ENCODE data around the gene DSPP.

Gene DSPP

GRCh38 chr4:87575983-87576382 lies 32.3 kb upstream of the DSPP start:
- no peaks in the 10 kb centered on the region for H3K4me1 ChIP-seq (ENCODE audit: control insufficient read depth in 2 of 2, insufficient read depth in 2 of 2, low read length in 2 of 2)
- H3K4me3 ChIP-seq (ENCODE audit: low read length in 2 of 2): no peak overlapping the region

GRCh38 chr4:87579478-87579877 lies 28.9 kb upstream of the DSPP start:
- no peaks in the 10 kb centered on the region for H3K9me3 ChIP-seq (ENCODE audit: control insufficient read depth in 2 of 2, low read length in 2 of 2)
- H3K4me3 ChIP-seq (ENCODE audit: low read length in 2 of 2): no peak overlapping the region
- no peak overlapping the region for H3K27ac ChIP-seq (ENCODE audit: low read depth in 2 of 2, low read length in 2 of 2)
- no peaks in the 10 kb centered on the region for H3K36me3 ChIP-seq (ENCODE audit: control insufficient read depth in 2 of 2, insufficient read depth in 2 of 2, low read length in 2 of 2)
- H3K27me3 ChIP-seq (ENCODE audit: control insufficient read depth in 2 of 2, insufficient read depth in 2 of 2, low read length in 2 of 2): no peaks in the 10 kb centered on the region
- no peaks in the 10 kb centered on the region for H3K4me1 ChIP-seq (ENCODE audit: control insufficient read depth in 2 of 2, insufficient read depth in 2 of 2, low read length in 2 of 2)
- H3K9ac ChIP-seq (ENCODE audit: low read depth in 1 of 2, low read length in 2 of 2): no peak overlapping the region

More at GRCh38 chr4:87575983-87576382, 32.3 kb upstream of the DSPP start:
- no peak overlapping the region for H3K9ac ChIP-seq (ENCODE audit: low read depth in 1 of 2, low read length in 2 of 2)
- no peaks in the 10 kb centered on the region for H3K36me3 ChIP-seq (ENCODE audit: control insufficient read depth in 2 of 2, insufficient read depth in 2 of 2, low read length in 2 of 2)
- H3K27ac ChIP-seq (ENCODE audit: low read depth in 2 of 2, low read length in 2 of 2): no peak overlapping the region
- H3K27me3 ChIP-seq (ENCODE audit: control insufficient read depth in 2 of 2, insufficient read depth in 2 of 2, low read length in 2 of 2): no peaks in the 10 kb centered on the region
- H3K9me3 ChIP-seq (ENCODE audit: control insufficient read depth in 2 of 2, low read length in 2 of 2): no peaks in the 10 kb centered on the region

GRCh38 chr4:87580057-87580456 lies 28.3 kb upstream of the DSPP start:
- no peaks in the 10 kb centered on the region for H3K36me3 ChIP-seq (ENCODE audit: control insufficient read depth in 2 of 2, insufficient read depth in 2 of 2, low read length in 2 of 2)
- no peak overlapping the region for H3K27ac ChIP-seq (ENCODE audit: low read depth in 2 of 2, low read length in 2 of 2)
- no peak overlapping the region for H3K4me3 ChIP-seq (ENCODE audit: low read length in 2 of 2)
- no peaks in the 10 kb centered on the region for H3K4me1 ChIP-seq (ENCODE audit: control insufficient read depth in 2 of 2, insufficient read depth in 2 of 2, low read length in 2 of 2)
- no peaks in the 10 kb centered on the region for H3K9me3 ChIP-seq (ENCODE audit: control insufficient read depth in 2 of 2, low read length in 2 of 2)
- H3K9ac ChIP-seq (ENCODE audit: low read depth in 1 of 2, low read length in 2 of 2): no peak overlapping the region
- no peaks in the 10 kb centered on the region for H3K27me3 ChIP-seq (ENCODE audit: control insufficient read depth in 2 of 2, insufficient read depth in 2 of 2, low read length in 2 of 2)

- Histone ChIP-seq H3K4me3 (ENCODE audit: low read length in 2 of 2) (no peak overlapping the region), H3K9me3 (ENCODE audit: control insufficient read depth in 2 of 2, low read length in 2 of 2) (no peaks in the 10 kb centered on the region), H3K27me3 (ENCODE audit: control insufficient read depth in 2 of 2, insufficient read depth in 2 of 2, low read length in 2 of 2) (no peaks in the 10 kb centered on the region), H3K4me1 (ENCODE audit: control insufficient read depth in 2 of 2, insufficient read depth in 2 of 2, low read length in 2 of 2) (no peaks in the 10 kb centered on the region), H3K36me3 (ENCODE audit: control insufficient read depth in 2 of 2, insufficient read depth in 2 of 2, low read length in 2 of 2) (no peaks in the 10 kb centered on the region), H3K9ac (ENCODE audit: low read depth in 1 of 2, low read length in 2 of 2) (no peak overlapping the region), H3K27ac (ENCODE audit: low read depth in 2 of 2, low read length in 2 of 2) (no peak overlapping the region)
Observed at GRCh38 chr4:87584222-87584908, 24.0 kb upstream of the DSPP start.

GRCh38 chr4:87589531-87589930 lies 18.8 kb upstream of the DSPP start:
- no peaks in the 10 kb centered on the region for H3K27me3 ChIP-seq (ENCODE audit: control insufficient read depth in 2 of 2, insufficient read depth in 2 of 2, low read length in 2 of 2)
- H3K9me3 ChIP-seq (ENCODE audit: control insufficient read depth in 2 of 2, low read length in 2 of 2): no peaks in the 10 kb centered on the region
- H3K36me3 ChIP-seq (ENCODE audit: control insufficient read depth in 2 of 2, insufficient read depth in 2 of 2, low read length in 2 of 2): no peaks in the 10 kb centered on the region
- no peaks in the 10 kb centered on the region for H3K4me1 ChIP-seq (ENCODE audit: control insufficient read depth in 2 of 2, insufficient read depth in 2 of 2, low read length in 2 of 2)
- H3K4me3 ChIP-seq (ENCODE audit: low read length in 2 of 2): no peak overlapping the region
- H3K9ac ChIP-seq (ENCODE audit: low read depth in 1 of 2, low read length in 2 of 2): no peak overlapping the region
- H3K27ac ChIP-seq (ENCODE audit: low read depth in 2 of 2, low read length in 2 of 2): no peak overlapping the region

- Histone ChIP-seq H3K27ac (ENCODE audit: low read depth in 2 of 2, low read length in 2 of 2) (no peak overlapping the region), H3K9ac (ENCODE audit: low read depth in 1 of 2, low read length in 2 of 2) (no peak overlapping the region), H3K4me1 (ENCODE audit: control insufficient read depth in 2 of 2, insufficient read depth in 2 of 2, low read length in 2 of 2) (no peaks in the 10 kb centered on the region), H3K36me3 (ENCODE audit: control insufficient read depth in 2 of 2, insufficient read depth in 2 of 2, low read length in 2 of 2) (no peaks in the 10 kb centered on the region), H3K27me3 (ENCODE audit: control insufficient read depth in 2 of 2, insufficient read depth in 2 of 2, low read length in 2 of 2) (no peaks in the 10 kb centered on the region), H3K9me3 (ENCODE audit: control insufficient read depth in 2 of 2, low read length in 2 of 2) (no peaks in the 10 kb centered on the region), H3K4me3 (ENCODE audit: low read length in 2 of 2) (no peak overlapping the region)
Observed at GRCh38 chr4:87592124-87592523, 16.2 kb upstream of the DSPP start.

- H3K4me1 ChIP-seq (ENCODE audit: control insufficient read depth in 2 of 2, insufficient read depth in 2 of 2, low read length in 2 of 2): no peaks in the 10 kb centered on the region
- H3K9ac ChIP-seq (ENCODE audit: low read depth in 1 of 2, low read length in 2 of 2): no peak overlapping the region
- no peak overlapping the region for H3K4me3 ChIP-seq (ENCODE audit: low read length in 2 of 2)
- H3K27ac ChIP-seq (ENCODE audit: low read depth in 2 of 2, low read length in 2 of 2): no peak overlapping the region
- no peaks in the 10 kb centered on the region for H3K27me3 ChIP-seq (ENCODE audit: control insufficient read depth in 2 of 2, insufficient read depth in 2 of 2, low read length in 2 of 2)
- no peaks in the 10 kb centered on the region for H3K9me3 ChIP-seq (ENCODE audit: control insufficient read depth in 2 of 2, low read length in 2 of 2)
- no peaks in the 10 kb centered on the region for H3K36me3 ChIP-seq (ENCODE audit: control insufficient read depth in 2 of 2, insufficient read depth in 2 of 2, low read length in 2 of 2)
Observed at GRCh38 chr4:87601361-87601760, 7.0 kb upstream of the DSPP start.

- Histone ChIP-seq H3K4me1 (ENCODE audit: control insufficient read depth in 2 of 2, insufficient read depth in 2 of 2, low read length in 2 of 2) (no peaks in the 10 kb centered on the region), H3K9me3 (ENCODE audit: control insufficient read depth in 2 of 2, low read length in 2 of 2) (no peaks in the 10 kb centered on the region), H3K36me3 (ENCODE audit: control insufficient read depth in 2 of 2, insufficient read depth in 2 of 2, low read length in 2 of 2) (no peaks in the 10 kb centered on the region), H3K4me3 (ENCODE audit: low read length in 2 of 2) (no peak overlapping the region), H3K27me3 (ENCODE audit: control insufficient read depth in 2 of 2, insufficient read depth in 2 of 2, low read length in 2 of 2) (no peaks in the 10 kb centered on the region), H3K27ac (ENCODE audit: low read depth in 2 of 2, low read length in 2 of 2) (no peak overlapping the region), H3K9ac (ENCODE audit: low read depth in 1 of 2, low read length in 2 of 2) (no peak overlapping the region)
Observed at GRCh38 chr4:87614292-87614890, 6.1 kb downstream of the DSPP start.

GRCh38 chr4:87616268-87616667 lies 7.9 kb downstream of the DSPP start:
- Histone ChIP-seq H3K9me3 (ENCODE audit: control insufficient read depth in 2 of 2, low read length in 2 of 2) (no peaks in the 10 kb centered on the region), H3K36me3 (ENCODE audit: control insufficient read depth in 2 of 2, insufficient read depth in 2 of 2, low read length in 2 of 2) (no peaks in the 10 kb centered on the region), H3K4me3 (ENCODE audit: low read length in 2 of 2) (no peak overlapping the region), H3K9ac (ENCODE audit: low read depth in 1 of 2, low read length in 2 of 2) (no peak overlapping the region), H3K27ac (ENCODE audit: low read depth in 2 of 2, low read length in 2 of 2) (no peak overlapping the region), H3K4me1 (ENCODE audit: control insufficient read depth in 2 of 2, insufficient read depth in 2 of 2, low read length in 2 of 2) (no peaks in the 10 kb centered on the region), H3K27me3 (ENCODE audit: control insufficient read depth in 2 of 2, insufficient read depth in 2 of 2, low read length in 2 of 2) (no peaks in the 10 kb centered on the region)

- Histone ChIP-seq H3K27me3 (ENCODE audit: control insufficient read depth in 2 of 2, insufficient read depth in 2 of 2, low read length in 2 of 2) (no peaks in the 10 kb centered on the region), H3K27ac (ENCODE audit: low read depth in 2 of 2, low read length in 2 of 2) (peak overlapping the region in 1 of 2 donors; percentile 2), H3K4me1 (ENCODE audit: control insufficient read depth in 2 of 2, insufficient read depth in 2 of 2, low read length in 2 of 2) (no peaks in the 10 kb centered on the region), H3K9ac (ENCODE audit: low read depth in 1 of 2, low read length in 2 of 2) (no peak overlapping the region), H3K36me3 (ENCODE audit: control insufficient read depth in 2 of 2, insufficient read depth in 2 of 2, low read length in 2 of 2) (no peaks in the 10 kb centered on the region), H3K4me3 (ENCODE audit: low read length in 2 of 2) (no peak overlapping the region), H3K9me3 (ENCODE audit: control insufficient read depth in 2 of 2, low read length in 2 of 2) (no peaks in the 10 kb centered on the region)
Observed at GRCh38 chr4:87620086-87620485, 11.8 kb downstream of the DSPP start.

All from mucosa of rectum (tissue), 2 donors.